Suprapubic skin (tissue), 4 donors: Measurements from ENCODE around the gene CYP3A4. TPM values are rescaled to one million over a fixed set of nuclear protein-coding genes. Genes with fewer than 3 reads are reported as not detected.
"Not testable (repeated sequence)": the region's sequence is repeated elsewhere in the genome, so short reads cannot be mapped to it uniquely, and the experiment has no call there.

Experiments used
- DNase-seq, 2 donors: peaks; one replicate each; pipeline ENCODE4 v3.0.0-alpha.2; 2019; ENCODE audit warnings: low spot score in 2 of 2
- H3K27ac ChIP-seq: fragments of 200-600 bp; sonication (generic); one replicate; pipeline ENCODE4 v1.5.1; 2019
- H3K27me3 ChIP-seq: fragments of 200-600 bp; sonication (generic); one replicate; pipeline ENCODE4 v1.5.1; 2019
- H3K36me3 ChIP-seq: fragments of 200-600 bp; sonication (generic); one replicate; pipeline ENCODE4 v1.5.1; 2019
- H3K4me1 ChIP-seq: fragments of 200-600 bp; sonication (generic); one replicate; pipeline ENCODE4 v1.5.1; 2019
- H3K4me3 ChIP-seq: fragments of 200-600 bp; sonication (generic); one replicate; pipeline ENCODE4 v1.5.1; 2019; ENCODE audit warnings: mild to moderate bottlenecking
- H3K9me3 ChIP-seq: fragments of 200-600 bp; sonication (generic); one replicate; pipeline ENCODE4 v1.5.1; 2019
- CTCF ChIP-seq, 2 donors: fragments of 200-600 bp in 1 of 2; fragments of 450-650 bp in 1 of 2; sonication (generic) in 1 of 2; IDR thresholded peaks; one replicate each; pipeline ENCODE4 v1.5.1; 2016 to 2019; ENCODE audit warnings: antibody characterized with exemption in 2 of 2, mild to moderate bottlenecking in 1 of 2, moderate library complexity in 1 of 2
- EP300 ChIP-seq: sonication (generic); formaldehyde crosslinking; IDR thresholded peaks from one replicate; pipeline ENCODE4 v1.6.1; 2017; ENCODE audit warnings: antibody characterized with exemption
- POLR2A ChIP-seq, 2 donors: fragments of 450-650 bp; IDR thresholded peaks; one replicate each; pipeline ENCODE4 v1.6.1; 2017; ENCODE audit warnings: antibody characterized with exemption in 2 of 2, mild to moderate bottlenecking in 2 of 2, moderate library complexity in 2 of 2
- POLR2AphosphoS5 ChIP-seq, 3 donors: sonication (generic); formaldehyde crosslinking; IDR thresholded peaks; one replicate each; pipeline ENCODE4 v1.6.1; 2017; ENCODE audit warnings: antibody characterized with exemption in 3 of 3
- WGBS: methylation state at CpG from one replicate; pipeline ENCODE4 v1.1.5; 2018; 5-methylcytosine and 5-hydroxymethylcytosine counted together
- total RNA-seq, 4 donors: library from RNA; depleted of rRNA; stranded (reverse); fragments of >200 nt; gene quantifications; one replicate each; pipeline ENCODE4 v1.1.0, GENCODE V29; 2016

CYP3A4 gene
- total RNA-seq, 4 donors from 2014 or later, result 2.3 to 7.8 (median 4.4) TPM

- Histone ChIP-seq H3K27ac (no peak overlapping the region), H3K4me1 (peaks cover 7% of the 10 kb centered on the region), H3K36me3 (no peaks in the 10 kb centered on the region), H3K27me3 (no peaks in the 10 kb centered on the region), H3K9me3 (no peaks in the 10 kb centered on the region), H3K4me3 (no peak overlapping the region)
- TF ChIP-seq POLR2A (IDR thresholded peaks at IDR 0.05) (no peak), POLR2AphosphoS5 (IDR thresholded peaks at IDR 0.05) (no peak), EP300 (no peak), CTCF (IDR thresholded peaks at IDR 0.05) (no peak)
- DNase-seq, result no peak
- WGBS, result 82% methylated on average over 3 of the region's 3 CpGs
Observed at GRCh38 chr7:99730992-99731391, 53.0 kb downstream of the CYP3A4 start.

GRCh38 chr7:99730238-99730810 is 53.7 kb downstream of the CYP3A4 start:
- Histone ChIP-seq H3K36me3 (no peaks in the 10 kb centered on the region), H3K27ac (no peak overlapping the region), H3K9me3 (no peaks in the 10 kb centered on the region), H3K27me3 (no peaks in the 10 kb centered on the region), H3K4me1 (peaks cover 7% of the 10 kb centered on the region), H3K4me3 (no peak overlapping the region)
- DNase-seq, result no peak
- 22% methylated on average over 1 of the region's 1 CpG for WGBS
- TF ChIP-seq POLR2AphosphoS5 (IDR thresholded peaks at IDR 0.05) (no peak), EP300 (no peak), CTCF (IDR thresholded peaks at IDR 0.05) (no peak), POLR2A (IDR thresholded peaks at IDR 0.05) (no peak)

GRCh38 chr7:99729486-99730237 is 54.3 kb downstream of the CYP3A4 start:
- Histone ChIP-seq H3K36me3 (no peaks in the 10 kb centered on the region), H3K4me1 (peaks cover 7% of the 10 kb centered on the region), H3K27ac (peak overlapping the region; percentile 25)

GRCh38 chr7:99728615-99729014 is 55.4 kb downstream of the CYP3A4 start:
- 54% methylated on average over 2 of the region's 2 CpGs for whole genome bisulfite sequencing
- TF ChIP-seq EP300, result no peak
- TF ChIP-seq POLR2AphosphoS5 (IDR thresholded peaks at IDR 0.05), result no peak
- no peak for TF ChIP-seq CTCF (IDR thresholded peaks at IDR 0.05)
- no peak for TF ChIP-seq POLR2A (IDR thresholded peaks at IDR 0.05)
- DNase-seq, result no peak
- H3K36me3 ChIP-seq, result no peaks in the 10 kb centered on the region
- no peak overlapping the region for H3K27ac ChIP-seq
- H3K9me3 ChIP-seq, result no peaks in the 10 kb centered on the region
- H3K27me3 ChIP-seq, result no peaks in the 10 kb centered on the region
- H3K4me3 ChIP-seq, result no peak overlapping the region
- H3K4me1 ChIP-seq, result peaks cover 7% of the 10 kb centered on the region

More at GRCh38 chr7:99729486-99730237, 54.3 kb downstream of the CYP3A4 start:
- no peaks in the 10 kb centered on the region for H3K9me3 ChIP-seq
- H3K27me3 ChIP-seq, result no peaks in the 10 kb centered on the region
- no peak overlapping the region for H3K4me3 ChIP-seq
- TF ChIP-seq POLR2AphosphoS5 (IDR thresholded peaks at IDR 0.05) (peak in 1 of 3 donors; percentile 25), POLR2A (IDR thresholded peaks at IDR 0.05) (no peak)
- no peak for DNase-seq
- 33% methylated on average over 5 of the region's 5 CpGs for WGBS

GRCh38 chr7:99723201-99723600 is 60.8 kb downstream of the CYP3A4 start:
- H3K4me3 ChIP-seq, H3K27me3 ChIP-seq, H3K9me3 ChIP-seq, DNase-seq, H3K4me1 ChIP-seq, H3K27ac ChIP-seq, H3K36me3 ChIP-seq: not testable (repeated sequence)
- WGBS, result 91% methylated on average over 6 of the region's 6 CpGs

- Histone ChIP-seq H3K4me1 (no peaks in the 10 kb centered on the region), H3K9me3 (no peaks in the 10 kb centered on the region), H3K4me3 (no peak overlapping the region), H3K36me3 (no peaks in the 10 kb centered on the region), H3K27me3 (no peaks in the 10 kb centered on the region), H3K27ac (no peak overlapping the region)
- no peak for DNase-seq
- TF ChIP-seq CTCF (IDR thresholded peaks at IDR 0.05) (no peak), POLR2A (IDR thresholded peaks at IDR 0.05) (no peak), EP300 (no peak), POLR2AphosphoS5 (IDR thresholded peaks at IDR 0.05) (no peak)
- WGBS, result 72% methylated on average over 5 of the region's 5 CpGs
Observed at GRCh38 chr7:99720800-99721595, 63.0 kb downstream of the CYP3A4 start.
